CD1c-positive myeloid dendritic cell (primary cell): Measurements from ENCODE around the gene POLE3.
"Not testable (repeated sequence)": the region's sequence is repeated elsewhere in the genome, so short reads cannot be mapped to it uniquely, and the experiment has no call there.

Experiments
- DNase-seq: peaks from one replicate; pipeline ENCODE4 v3.0.0-alpha.2; 2016; ENCODE audit errors: extremely low spot score

POLE3 gene

DNA sequence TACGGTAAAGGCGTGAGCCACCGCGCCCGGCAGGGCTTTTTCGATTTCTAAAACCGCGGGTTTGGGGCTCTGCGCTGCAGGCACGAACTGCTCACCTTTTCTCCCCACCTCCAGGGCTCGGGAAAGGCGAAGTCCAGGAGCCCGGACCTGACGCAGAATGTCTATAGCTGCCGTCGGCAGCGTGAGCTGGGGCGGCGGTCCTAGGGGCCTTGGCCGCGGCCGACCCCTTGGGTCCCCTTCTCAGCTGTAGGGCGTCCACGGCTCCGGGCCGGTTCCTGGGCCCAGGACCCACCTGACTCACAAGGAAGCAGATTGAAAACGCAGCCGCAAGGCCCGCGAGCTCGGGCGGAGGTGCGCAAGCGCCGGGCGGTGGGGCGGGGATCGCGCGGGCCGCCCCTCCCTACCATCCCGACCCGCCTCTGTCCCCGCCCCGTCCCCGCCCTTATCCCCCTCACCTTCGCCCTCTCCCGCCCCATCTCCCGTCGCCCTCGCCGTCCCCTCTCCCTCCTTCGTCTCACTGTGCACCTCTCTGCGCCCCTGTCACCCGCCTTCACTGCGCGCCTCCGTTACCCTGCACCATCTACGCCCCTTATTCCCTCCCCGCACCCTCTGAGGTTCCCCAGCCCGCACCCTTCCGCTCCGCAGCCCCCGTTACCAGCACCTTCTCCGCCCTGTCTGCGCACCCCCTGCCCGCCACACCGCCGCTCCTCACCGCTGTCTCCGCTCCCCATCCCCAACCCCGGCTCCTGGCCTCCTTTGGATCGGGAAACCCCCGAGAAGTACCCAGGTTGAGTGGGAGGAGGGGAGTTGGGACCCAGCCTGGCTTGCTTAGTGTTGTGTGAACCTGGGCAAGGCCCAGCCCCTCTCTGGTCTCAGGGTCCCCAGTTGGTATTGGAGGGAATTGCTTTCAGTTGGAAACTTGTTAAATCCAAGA is 33.6 kb downstream of the POLE3 start, which contains the start of gene HDHD3:
Gene HDHD3 (minus strand): TSS at position 353 of the 934 bp plus-strand sequence. CDS start 2,632 bp downstream, outside the sequence.
- DNase-seq: peak; percentile 52

- no peak for DNase-seq
Measured at GRCh38 chr9:113375057-113376023, 35.1 kb downstream of the POLE3 start.

DNA sequence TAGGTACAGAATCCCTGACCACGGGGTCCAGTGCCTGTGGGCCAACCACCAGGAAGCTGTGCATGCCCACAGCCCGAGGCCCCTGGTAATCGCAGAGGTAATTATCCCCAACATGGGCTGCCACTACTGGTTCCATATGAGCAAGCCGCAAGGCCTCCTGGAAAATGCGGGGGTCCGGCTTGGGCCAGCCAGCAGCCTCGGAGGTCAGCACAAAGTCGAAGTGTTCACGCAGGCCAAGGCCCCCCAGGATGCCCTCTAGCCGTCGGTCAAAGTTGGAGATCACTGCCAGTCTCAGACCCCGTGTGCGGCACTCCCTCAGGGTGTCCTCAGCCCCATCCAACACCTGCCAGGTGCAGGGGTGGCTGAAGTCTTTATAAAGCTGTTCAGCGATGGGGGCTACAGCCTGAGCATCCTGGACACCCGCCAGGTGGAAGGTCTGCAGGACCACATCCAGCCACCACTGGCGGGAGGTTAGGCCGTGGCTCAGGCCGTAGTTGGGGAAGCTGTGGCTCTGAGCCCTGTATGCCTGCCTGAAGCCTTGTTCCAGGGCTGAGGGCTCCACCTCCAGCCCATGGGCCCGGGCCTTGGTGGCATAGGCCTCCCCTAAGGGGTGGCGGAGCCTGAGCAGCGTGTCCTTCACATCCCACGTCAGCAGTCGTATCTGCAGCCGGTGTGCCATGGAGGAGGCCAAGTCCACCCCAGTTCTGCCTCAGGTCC is 36.6 kb downstream of the POLE3 start:
- no peak for DNase-seq

GRCh38 chr9:113373256-113373655 is 37.2 kb downstream of the POLE3 start:
- no peak for DNase-seq

DNA sequence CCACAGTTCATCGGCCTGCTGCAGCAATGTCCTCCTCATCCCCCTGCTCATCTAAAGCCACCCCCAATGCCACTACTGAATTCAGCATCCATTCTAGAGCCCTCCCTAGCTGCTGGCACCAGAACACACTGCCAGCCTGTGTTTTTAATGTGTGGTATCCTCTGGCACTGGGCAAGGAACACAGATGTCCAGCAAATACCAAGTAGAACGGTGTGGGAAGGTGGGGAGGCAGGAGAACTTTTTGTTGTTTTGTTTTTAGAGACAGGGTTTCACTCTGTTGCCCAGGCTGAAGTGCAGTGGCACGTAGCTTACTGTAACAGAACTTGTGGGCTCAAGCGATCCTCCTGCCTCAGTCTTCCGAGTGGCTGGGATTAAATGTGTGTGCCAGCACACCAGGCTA is 38.4 kb downstream of the POLE3 start:
- no peak for DNase-seq

GRCh38 chr9:113370806-113371325 is 39.6 kb downstream of the POLE3 start:
- DNase-seq: no peak

DNA sequence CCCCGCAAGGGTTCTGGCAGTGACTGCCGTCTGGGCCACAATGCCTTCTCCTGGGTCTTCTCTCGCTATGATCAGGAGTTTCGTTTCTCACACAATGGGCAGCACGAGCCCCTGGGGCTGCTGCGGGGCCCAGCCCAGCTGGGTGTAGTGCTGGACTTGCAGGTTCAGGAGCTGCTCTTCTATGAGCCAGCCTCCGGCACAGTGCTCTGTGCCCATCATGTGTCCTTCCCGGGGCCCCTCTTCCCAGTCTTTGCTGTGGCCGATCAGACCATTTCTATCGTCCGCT is 40.7 kb downstream of the POLE3 start:
- no peak for DNase-seq

DNA sequence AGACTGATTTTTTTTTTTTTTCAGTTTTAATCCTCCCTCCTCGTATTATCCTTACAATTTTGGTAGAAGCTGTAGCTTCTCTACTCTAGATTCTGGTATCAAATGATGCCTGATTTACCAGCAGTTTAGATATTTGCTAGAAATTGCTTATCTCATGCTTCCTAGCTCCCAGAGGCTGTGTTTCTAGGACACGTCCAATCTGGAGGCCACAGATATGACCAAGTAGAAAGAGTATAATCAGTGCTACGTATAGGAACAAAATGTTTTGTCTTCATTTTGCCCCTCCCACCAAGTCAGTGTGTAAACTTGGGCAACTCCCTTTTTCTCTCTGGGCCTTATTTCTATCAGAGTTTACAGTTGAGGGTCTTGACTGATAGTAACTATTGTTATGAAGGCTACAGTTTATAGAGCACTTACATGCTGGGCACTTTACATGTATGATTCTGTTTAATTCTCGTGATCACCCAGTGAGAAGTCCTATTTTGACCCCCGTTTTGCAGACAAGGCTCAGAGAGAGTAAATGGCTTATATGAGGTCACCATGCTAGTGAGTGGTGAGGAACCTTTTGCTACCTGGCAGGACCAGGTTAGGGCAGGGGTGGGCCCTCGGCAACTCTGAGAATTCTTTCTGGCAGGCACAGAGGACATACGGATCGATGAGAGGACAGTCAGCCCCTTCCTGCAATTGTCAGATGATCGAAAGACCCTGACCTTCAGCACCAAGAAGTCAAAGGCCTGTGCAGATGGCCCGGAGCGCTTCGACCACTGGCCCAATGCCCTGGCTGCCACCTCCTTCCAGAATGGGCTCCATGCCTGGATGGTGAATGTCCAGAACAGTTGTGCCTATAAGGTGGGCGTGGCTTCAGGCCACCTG is 41.3 kb downstream of the POLE3 start:
- no peak for DNase-seq

DNA sequence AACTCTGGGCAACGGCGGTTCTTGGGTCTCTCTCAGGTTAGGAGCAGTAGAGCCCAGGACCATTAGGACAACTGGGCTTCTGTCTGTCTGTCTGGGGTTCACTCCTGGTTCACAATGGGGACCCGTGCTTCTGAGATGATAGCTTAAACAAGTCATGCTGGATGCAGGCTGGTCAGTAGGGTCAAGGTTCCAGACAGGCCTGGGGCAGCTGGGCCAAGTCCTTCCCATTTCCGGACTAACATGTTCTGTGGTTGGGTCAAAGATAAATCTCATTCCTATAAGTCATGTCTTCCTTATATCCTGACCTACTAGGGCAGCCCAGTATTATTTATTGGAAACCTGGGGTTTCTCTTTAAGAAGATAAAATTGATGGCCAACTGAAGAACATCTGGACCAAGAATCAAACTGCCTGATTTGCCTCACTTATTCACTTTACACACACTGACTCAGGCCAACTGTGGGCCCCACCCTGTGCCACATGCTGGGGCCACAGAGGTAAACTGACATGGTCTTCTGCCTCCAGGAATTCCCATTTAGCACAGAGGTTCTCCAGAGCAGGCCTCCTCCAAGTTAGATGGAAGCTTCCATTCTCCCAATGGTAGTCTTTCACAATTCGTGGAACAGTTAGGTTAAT is 42.0 kb downstream of the POLE3 start:
- no peak for DNase-seq

DNA sequence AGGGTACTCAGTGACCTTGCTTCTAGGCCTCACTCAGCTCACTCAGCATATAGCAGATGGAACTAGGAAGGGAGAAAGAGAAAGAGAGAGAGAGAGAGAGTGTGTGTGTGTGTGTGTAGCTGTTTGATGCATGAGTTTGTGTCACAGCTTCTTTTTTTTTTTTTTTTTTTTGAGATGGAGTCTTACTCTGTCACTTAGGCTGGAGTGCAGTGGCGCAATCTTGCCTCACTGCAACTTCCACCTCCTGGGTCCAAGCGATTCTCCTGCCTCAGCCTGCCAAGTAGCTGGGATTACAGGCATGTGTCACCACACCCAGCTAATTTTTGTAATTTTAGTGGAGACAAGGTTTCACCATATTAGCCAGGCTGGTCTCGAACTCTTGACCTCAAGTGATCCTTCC is 44.8 kb downstream of the POLE3 start:
- DNase-seq: not testable (repeated sequence)

GRCh38 chr9:113364951-113365350 is 45.5 kb downstream of the POLE3 start:
- no peak for DNase-seq

GRCh38 chr9:113363336-113363735 is 47.1 kb downstream of the POLE3 start:
- DNase-seq: no peak

DNA sequence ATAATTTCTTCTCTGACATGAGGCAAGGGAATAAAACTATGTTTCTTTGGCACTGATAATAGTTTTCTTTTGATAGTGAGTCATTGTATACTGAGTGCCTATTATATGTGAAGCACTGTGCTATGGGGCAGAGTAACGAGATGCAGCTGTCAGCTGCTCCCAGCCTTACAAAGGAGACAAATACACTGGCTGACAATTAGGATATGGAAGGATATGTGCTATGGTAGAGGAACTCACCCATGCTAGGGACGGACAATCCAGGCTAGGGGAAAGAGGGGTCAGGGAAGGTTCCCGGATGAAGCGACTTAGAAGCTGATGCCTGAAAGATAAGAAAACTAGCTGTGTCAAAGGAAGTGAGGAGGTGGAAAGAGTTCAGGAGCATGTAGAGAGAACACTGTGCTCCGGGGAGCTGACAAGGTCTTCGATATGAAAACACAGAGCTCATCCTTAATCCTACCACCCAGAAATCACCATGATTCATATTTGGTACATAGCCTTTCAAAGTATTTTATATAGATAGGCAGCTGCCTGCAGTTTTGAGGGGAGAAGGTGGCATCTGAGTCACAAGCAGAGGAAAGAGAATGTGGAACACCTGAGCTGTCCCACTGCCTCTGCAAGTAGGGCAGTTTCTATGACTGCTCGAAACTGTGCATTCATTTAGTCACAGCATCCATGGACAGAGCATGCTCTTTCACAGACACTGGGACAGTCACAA is 49.0 kb downstream of the POLE3 start:
- no peak for DNase-seq

- no peak for DNase-seq
Measured at GRCh38 chr9:113360242-113360842, 50.1 kb downstream of the POLE3 start.

- DNase-seq: no peak
Measured at GRCh38 chr9:113359385-113359784, 51.1 kb downstream of the POLE3 start.
